Endothelial cell of umbilical vein (primary cell): ENCODE data around the gene FGL2.
"Not testable (repeated sequence)": the region's sequence is repeated elsewhere in the genome, so short reads cannot be mapped to it uniquely, and the experiment has no call there.

Experiments used
- CTCF ChIP-seq, 2 donors: IDR thresholded peaks; 1 replicate in 1 of 2; 2 replicates in 1 of 2; pipeline ENCODE4 v1.5.1; 2011; ENCODE audit warnings: low read length in 2 of 2, mild to moderate bottlenecking in 2 of 2, moderate library complexity in 2 of 2, control low read depth in 1 of 2, inconsistent platforms in 1 of 2, low read depth in 1 of 2; ENCODE audit not compliant: insufficient read depth in 1 of 2; ENCODE audit errors: extremely low read depth in 1 of 2
- MYC ChIP-seq: IDR thresholded peaks from one replicate; pipeline ENCODE4 v1.6.1; 2011; ENCODE audit warnings: mild to moderate bottlenecking, low read depth, low read length

- not testable (repeated sequence) for TF ChIP-seq CTCF (IDR thresholded peaks at IDR 0.05; ENCODE audit: extremely low read depth in 1 of 2, insufficient read depth in 1 of 2, low read depth in 1 of 2, low read length in 2 of 2); MYC
Observed at GRCh38 chr7:77155601-77156377, 43.8 kb downstream of the FGL2 start.
